OCI-LY7 (cell line): ENCODE results near the gene IGF2. TPM values are rescaled to one million over a fixed set of nuclear protein-coding genes. Genes with fewer than 3 reads are reported as not detected.

Experiments used
- BruUV-seq: library from RNA; stranded (reverse); fragments of 400-500 nt; replicated peaks from 2 replicates; lab custom pipeline; 2021; lab: Mats Ljungman, UMichigan
- CTCF ChIA-PET: fragments of 300-600 bp; sonication (Branson Sonifier 250); formaldehyde crosslinking; loops from one replicate; lab custom pipeline; 2022; ENCODE audit warnings: antibody characterized with exemption; ENCODE audit not compliant: unreplicated experiment; lab: Charles Lee
- POLR2A ChIA-PET: fragments of 300-600 bp; sonication (Branson Sonifier 250); formaldehyde crosslinking; loops from one replicate; lab custom pipeline; 2022; ENCODE audit warnings: antibody characterized with exemption; lab: Charles Lee
- DNase-seq: peaks from one replicate; pipeline ENCODE4 v3.0.0-alpha.2; 2015; ENCODE audit warnings: low spot score
- H2AFZ ChIP-seq: fragments of 200-600 bp; sonication (generic), shearing (Covaris generic); 2 replicates; pipeline ENCODE4 v1.6.1; 2014; ENCODE audit warnings: mild to moderate bottlenecking, antibody characterized with exemption, low read length, moderate library complexity
- H3K27ac ChIP-seq: fragments of 200-600 bp; sonication (generic); 2 replicates; pipeline ENCODE4 v1.5.1; 2014; ENCODE audit warnings: mixed run types, low read depth, mild to moderate bottlenecking, moderate library complexity, low read length, inconsistent platforms; ENCODE audit not compliant: poor library complexity, severe bottlenecking
- H3K36me3 ChIP-seq: fragments of 200-600 bp; sonication (generic); 2 replicates; pipeline ENCODE4 v1.6.1; 2014; ENCODE audit warnings: mild to moderate bottlenecking, antibody characterized with exemption, low read length, moderate library complexity, mixed read lengths; ENCODE audit not compliant: insufficient read depth
- H3K4me1 ChIP-seq: fragments of 200-600 bp; sonication (generic); 2 replicates; pipeline ENCODE4 v1.5.1; 2014; ENCODE audit warnings: mild to moderate bottlenecking, low read length; ENCODE audit not compliant: insufficient read depth, poor library complexity, severe bottlenecking
- H3K4me2 ChIP-seq: fragments of 200-600 bp; sonication (generic); 2 replicates; pipeline ENCODE4 v1.6.1; 2014; ENCODE audit warnings: mild to moderate bottlenecking, low read length
- H3K4me3 ChIP-seq: fragments of 200-600 bp; sonication (generic); 2 replicates; pipeline ENCODE4 v1.5.1; 2014; ENCODE audit warnings: mild to moderate bottlenecking, low read depth, low read length; ENCODE audit not compliant: poor library complexity, severe bottlenecking
- H3K79me2 ChIP-seq: fragments of 200-600 bp; sonication (generic); 2 replicates; pipeline ENCODE4 v1.6.1; 2016; ENCODE audit warnings: low read depth, mild to moderate bottlenecking, low read length, moderate library complexity, mixed read lengths; ENCODE audit not compliant: insufficient read depth
- H3K9me2 ChIP-seq: fragments of 200-600 bp; sonication (generic); 2 replicates; pipeline ENCODE4 v1.6.1; 2016; ENCODE audit warnings: mild to moderate bottlenecking, low read length, mixed read lengths; ENCODE audit not compliant: insufficient read depth
- H3K9me3 ChIP-seq: fragments of 200-600 bp; sonication (generic); 2 replicates; pipeline ENCODE4 v1.6.1; 2014; ENCODE audit warnings: mild to moderate bottlenecking, mixed run types, low read length, mixed read lengths
- H4K20me1 ChIP-seq: fragments of 200-600 bp; sonication (generic); 2 replicates; pipeline ENCODE4 v1.6.1; 2014; ENCODE audit warnings: mild to moderate bottlenecking, antibody characterized with exemption, low read length, moderate library complexity, mixed read lengths; ENCODE audit not compliant: insufficient read depth
- EZH2phosphoT487 ChIP-seq: fragments of 200-600 bp; sonication (generic); IDR thresholded peaks from 2 replicates; pipeline ENCODE4 v1.6.1; 2018; ENCODE audit warnings: low read depth, borderline replicate concordance, mild to moderate bottlenecking, mixed run types, antibody characterized with exemption, low read length, moderate library complexity, mixed read lengths
- intact Hi-C: fragments of 100-400 bp; cut with micrococcal nuclease; formaldehyde crosslinking; loops from one replicate; pipeline ENCODE4 v1.10.0; 2022; ENCODE audit not compliant: unreplicated experiment
- total RNA-seq, 2 experiments: library from RNA; depleted of rRNA in 1 of 2; stranded (reverse); fragments of >200 nt in 1 of 2; shearing (Covaris generic) in 1 of 2; gene quantifications; 2 replicates each; pipeline ENCODE4 v1.2.3, GENCODE V29; 2014 to 2022
- TF ChIP-seq, protein P1 (sequence below): fragments of 200-600 bp; sonication (generic); conservative IDR thresholded peaks from 2 replicates; pipeline ENCODE4 v1.5.1; 2014; ENCODE audit warnings: mild to moderate bottlenecking, antibody characterized with exemption, low read length, moderate library complexity, mixed read lengths

Gene IGF2
- total RNA-seq, 2 experiments from 2014 or later = not detected

GRCh38 chr11:2095198-2095520, 44.0 kb downstream of the IGF2 start:
- Histone ChIP-seq H3K36me3 (no peaks in the 10 kb centered on the region), H2AFZ (no peak overlapping the region), H3K4me1 (no peaks in the 10 kb centered on the region), H3K79me2 (no peaks in the 10 kb centered on the region), H3K9me3 (no peaks in the 10 kb centered on the region), H3K4me2 (no peak overlapping the region), H3K9me2 (no peaks in the 10 kb centered on the region), H3K4me3 (no peak overlapping the region), H3K27ac (no peak overlapping the region), H4K20me1 (no peaks in the 10 kb centered on the region)
- DNase-seq = no peak
- CTCF ChIA-PET = no interaction called here
- POLR2A ChIA-PET = no interaction called here
- BruUV-seq = no TSS peak
- intact Hi-C loops = no loop called here
- TF ChIP-seq EZH2phosphoT487 = no peak
- TF ChIP-seq, protein P1, sequence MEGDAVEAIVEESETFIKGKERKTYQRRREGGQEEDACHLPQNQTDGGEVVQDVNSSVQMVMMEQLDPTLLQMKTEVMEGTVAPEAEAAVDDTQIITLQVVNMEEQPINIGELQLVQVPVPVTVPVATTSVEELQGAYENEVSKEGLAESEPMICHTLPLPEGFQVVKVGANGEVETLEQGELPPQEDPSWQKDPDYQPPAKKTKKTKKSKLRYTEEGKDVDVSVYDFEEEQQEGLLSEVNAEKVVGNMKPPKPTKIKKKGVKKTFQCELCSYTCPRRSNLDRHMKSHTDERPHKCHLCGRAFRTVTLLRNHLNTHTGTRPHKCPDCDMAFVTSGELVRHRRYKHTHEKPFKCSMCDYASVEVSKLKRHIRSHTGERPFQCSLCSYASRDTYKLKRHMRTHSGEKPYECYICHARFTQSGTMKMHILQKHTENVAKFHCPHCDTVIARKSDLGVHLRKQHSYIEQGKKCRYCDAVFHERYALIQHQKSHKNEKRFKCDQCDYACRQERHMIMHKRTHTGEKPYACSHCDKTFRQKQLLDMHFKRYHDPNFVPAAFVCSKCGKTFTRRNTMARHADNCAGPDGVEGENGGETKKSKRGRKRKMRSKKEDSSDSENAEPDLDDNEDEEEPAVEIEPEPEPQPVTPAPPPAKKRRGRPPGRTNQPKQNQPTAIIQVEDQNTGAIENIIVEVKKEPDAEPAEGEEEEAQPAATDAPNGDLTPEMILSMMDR = no peak

DNA sequence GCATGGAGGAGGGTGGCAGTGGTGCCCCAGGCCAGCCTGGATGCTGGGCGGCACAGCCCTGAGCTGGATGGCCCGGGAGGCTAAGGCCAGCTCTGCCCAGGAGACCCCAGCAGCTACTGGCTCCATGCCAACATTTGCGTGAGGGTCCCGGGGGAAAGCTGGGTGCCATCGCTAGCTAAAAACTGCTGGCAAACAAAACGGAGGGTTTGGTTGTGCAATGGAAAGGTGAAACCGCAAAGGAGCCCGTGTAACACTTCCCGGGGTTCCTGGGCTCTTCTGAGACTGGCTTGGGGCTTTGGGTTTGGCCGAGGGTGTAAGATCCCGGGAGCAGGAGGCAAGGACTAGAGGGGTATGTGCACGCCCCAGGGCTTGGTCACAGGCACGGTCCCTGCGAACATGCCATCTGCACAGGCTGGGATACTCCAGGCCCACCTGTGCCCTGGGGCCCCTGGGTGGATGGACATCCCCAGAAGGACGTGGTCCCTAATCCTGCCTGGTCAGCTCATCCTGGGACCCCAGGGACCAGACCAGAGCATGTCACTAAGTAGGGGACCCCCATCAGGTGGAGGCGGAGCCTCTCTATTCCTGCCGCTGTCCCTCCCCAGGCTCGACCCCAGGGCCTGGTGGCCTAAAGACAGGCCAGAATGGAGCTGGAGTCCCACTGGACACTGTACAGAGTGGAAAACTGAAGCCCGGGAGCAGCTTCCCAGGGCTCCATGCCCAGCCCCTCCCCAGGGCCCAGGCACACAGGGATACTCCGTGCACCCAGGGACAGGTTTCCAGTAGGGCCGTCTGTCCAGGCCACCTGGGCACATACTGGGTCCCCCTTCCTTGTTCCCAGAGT, 44.6 kb downstream of the IGF2 start:
- DNase-seq = no peak
- ChIA-PET CTCF (no interaction called here), POLR2A (no interaction called here)
- Histone ChIP-seq H3K4me2 (no peak overlapping the region), H4K20me1 (no peaks in the 10 kb centered on the region), H3K9me3 (no peaks in the 10 kb centered on the region), H2AFZ (no peak overlapping the region), H3K4me3 (no peak overlapping the region), H3K9me2 (no peaks in the 10 kb centered on the region), H3K79me2 (no peaks in the 10 kb centered on the region), H3K4me1 (no peaks in the 10 kb centered on the region), H3K36me3 (no peaks in the 10 kb centered on the region), H3K27ac (no peak overlapping the region)
- TF ChIP-seq EZH2phosphoT487 = no peak
- TF ChIP-seq, protein P1 = no peak
- no TSS peak for BruUV-seq
- intact Hi-C loops = no loop called here
